SK-N-SH (cell line): ENCODE data around the gene RGS14. TPM values are rescaled to one million over a fixed set of nuclear protein-coding genes. Genes with fewer than 3 reads are reported as not detected.

Experiments
- CTCF ChIA-PET: fragments of 300-600, 350-600 bp; formaldehyde crosslinking; extraction: SDS; loops from one replicate; lab custom pipeline; 2021; lab: Yijun Ruan, JAX
- POLR2A ChIA-PET: fragments of 350-600 bp; sonication (Branson Sonifier 250); formaldehyde crosslinking; extraction: SDS; loops from one replicate; lab custom pipeline; 2020; ENCODE audit warnings: antibody characterized with exemption, inconsistent platforms; lab: Yijun Ruan, JAX
- DNase-seq: peaks from one replicate; pipeline ENCODE4 v3.0.0; 2012
- H2AFZ ChIP-seq: fragments of 200-600 bp; sonication (generic); 2 replicates; pipeline ENCODE4 v1.8.1; 2016; ENCODE audit warnings: antibody characterized with exemption, mild to moderate bottlenecking, low read depth
- H3F3A ChIP-seq: fragments of 200-600 bp; sonication (generic); replicated peaks from 2 replicates; pipeline ENCODE3; 2016; ENCODE audit warnings: antibody characterized with exemption, mild to moderate bottlenecking; ENCODE audit not compliant: insufficient read depth
- H3K27ac ChIP-seq, 2 experiments: fragments of 200-500 bp in 1 of 2; fragments of 200-600 bp in 1 of 2; sonication (Bioruptor generic) in 1 of 2; sonication (generic), shearing (Covaris generic) in 1 of 2; 2 replicates each; pipeline versions ENCODE4 v1.5.1 to v1.6.1; 2014 to 2016; ENCODE audit warnings: low read depth in 2 of 2, inconsistent platforms in 1 of 2, low read length in 1 of 2, mild to moderate bottlenecking in 1 of 2, mixed read lengths in 1 of 2
- H3K27me3 ChIP-seq: fragments of 200-600 bp; sonication (generic), shearing (Covaris generic); 2 replicates; pipeline ENCODE4 v1.6.1; 2016; ENCODE audit warnings: mixed run types; ENCODE audit not compliant: insufficient read depth
- H3K36me3 ChIP-seq, 2 experiments: fragments of 200-500 bp in 1 of 2; fragments of 200-600 bp in 1 of 2; sonication (Bioruptor generic) in 1 of 2; sonication (generic) in 1 of 2; replicated peaks in 1 of 2; 2 replicates each; pipeline versions ENCODE3 to v1.5.1; 2014 to 2016; ENCODE audit warnings: low read length in 1 of 2, mild to moderate bottlenecking in 1 of 2; ENCODE audit not compliant: insufficient read depth in 2 of 2, control insufficient read depth in 1 of 2
- H3K4me1 ChIP-seq, 2 experiments: fragments of 200-500 bp in 1 of 2; fragments of 200-600 bp in 1 of 2; sonication (Bioruptor generic) in 1 of 2; sonication (generic), shearing (Covaris generic) in 1 of 2; 2 replicates each; pipeline versions ENCODE4 v1.5.1 to v1.6.1; 2014 to 2016; ENCODE audit warnings: low read depth in 1 of 2, low read length in 1 of 2, mixed run types in 1 of 2; ENCODE audit not compliant: insufficient read depth in 2 of 2, control insufficient read depth in 1 of 2
- H3K4me2 ChIP-seq: fragments of 200-600 bp; sonication (generic), shearing (Covaris generic); 2 replicates; pipeline ENCODE4 v1.6.1; 2017; ENCODE audit warnings: mixed run types
- H3K4me3 ChIP-seq, 2 experiments: fragments of 200-500 bp in 1 of 2; fragments of 200-600 bp in 1 of 2; sonication (Bioruptor generic) in 1 of 2; sonication (generic), shearing (Covaris generic) in 1 of 2; 2 replicates each; pipeline versions ENCODE4 v1.5.1 to v1.8.1; 2014 to 2016; ENCODE audit warnings: low read depth in 2 of 2, inconsistent platforms in 1 of 2, low read length in 1 of 2, mild to moderate bottlenecking in 1 of 2, mixed read lengths in 1 of 2, moderate library complexity in 1 of 2
- H3K79me2 ChIP-seq: fragments of 200-600 bp; sonication (generic); 2 replicates; pipeline ENCODE4 v1.8.1; 2017; ENCODE audit warnings: mild to moderate bottlenecking; ENCODE audit not compliant: insufficient read depth
- H3K9ac ChIP-seq: fragments of 200-600 bp; sonication (generic); 2 replicates; pipeline ENCODE4 v1.6.1; 2017; ENCODE audit warnings: mixed run types
- H3K9me2 ChIP-seq: fragments of 200-600 bp; sonication (generic); 2 replicates; pipeline ENCODE4 v1.6.1; 2017; ENCODE audit warnings: mixed run types
- H3K9me3 ChIP-seq: fragments of 200-600 bp; sonication (generic); 2 replicates; pipeline ENCODE4 v1.6.1; 2017; ENCODE audit warnings: mixed run types, mild to moderate bottlenecking, moderate library complexity
- H4K20me1 ChIP-seq: fragments of 200-600 bp; sonication (generic); 2 replicates; pipeline ENCODE4 v1.6.1; 2017; ENCODE audit warnings: mild to moderate bottlenecking, mixed run types; ENCODE audit not compliant: insufficient read depth
- CHD2 ChIP-seq: fragments of 150-350 bp; IDR thresholded peaks from 2 replicates; pipeline ENCODE4 v1.6.1; 2018; ENCODE audit warnings: low read length; ENCODE audit not compliant: partially characterized antibody
- ELF1 ChIP-seq: IDR thresholded peaks from 2 replicates; pipeline ENCODE4 v1.4.0; 2012
- EZH2phosphoT487 ChIP-seq: fragments of 200-600 bp; sonication (generic); IDR thresholded peaks from 2 replicates; pipeline ENCODE4 v1.6.1; 2017; ENCODE audit warnings: low read depth, mixed run types, mild to moderate bottlenecking, antibody characterized with exemption, moderate library complexity, borderline replicate concordance
- FOXJ3 ChIP-seq: sonication (generic); formaldehyde crosslinking; IDR thresholded peaks from 2 replicates; pipeline ENCODE4 v1.5.1; 2020; ENCODE audit warnings: mild to moderate bottlenecking, missing genetic modification reagents
- GABPA ChIP-seq: IDR thresholded peaks from 2 replicates; pipeline ENCODE4 v1.4.0; 2012; ENCODE audit warnings: low read depth, mild to moderate bottlenecking
- GATA2 ChIP-seq: sonication (generic); formaldehyde crosslinking; IDR thresholded peaks from 2 replicates; pipeline ENCODE4 v1.5.0; 2020; ENCODE audit warnings: mild to moderate bottlenecking, missing genetic modification reagents
- IRF3 ChIP-seq: fragments of 150-350 bp; IDR thresholded peaks from 2 replicates; pipeline ENCODE4 v1.6.1; 2016; ENCODE audit warnings: mild to moderate bottlenecking, low read depth, low read length
- JUND ChIP-seq: IDR thresholded peaks from 2 replicates; pipeline ENCODE4 v1.4.0; 2012
- MAX ChIP-seq: IDR thresholded peaks from 2 replicates; pipeline ENCODE4 v1.4.0; 2012; ENCODE audit warnings: low read depth
- MEF2A ChIP-seq: IDR thresholded peaks from 2 replicates; pipeline ENCODE4 v1.4.0; 2012; ENCODE audit warnings: low read depth, borderline replicate concordance
- MXI1 ChIP-seq: IDR thresholded peaks from 2 replicates; pipeline ENCODE4 v1.6.1; 2012; ENCODE audit warnings: mild to moderate bottlenecking, low read depth, low read length, improper control_type of control experiment
- NFIC ChIP-seq: IDR thresholded peaks from 2 replicates; pipeline ENCODE4 v1.4.0; 2012; ENCODE audit warnings: borderline replicate concordance
- PBX3 ChIP-seq: IDR thresholded peaks from 2 replicates; pipeline ENCODE4; 2012
- RAD21 ChIP-seq: IDR thresholded peaks from 2 replicates; pipeline ENCODE4 v1.6.1; 2012; ENCODE audit warnings: mild to moderate bottlenecking, low read length
- RCOR1 ChIP-seq: fragments of 150-350 bp; IDR thresholded peaks from 2 replicates; pipeline ENCODE4 v1.6.1; 2017; ENCODE audit warnings: antibody characterized with exemption, low read length
- REST ChIP-seq: IDR thresholded peaks from 2 replicates; pipeline ENCODE4 v1.6.1; 2012; ENCODE audit warnings: mild to moderate bottlenecking, low read depth, low read length, moderate library complexity
- RFX5 ChIP-seq: IDR thresholded peaks from 2 replicates; pipeline ENCODE4 v1.6.1; 2012; ENCODE audit warnings: mild to moderate bottlenecking, improper control_type of control experiment, low read length
- RXRA ChIP-seq: IDR thresholded peaks from 2 replicates; pipeline ENCODE4 v1.4.0; 2012; ENCODE audit warnings: low read depth, mild to moderate bottlenecking, borderline replicate concordance
- SMC3 ChIP-seq: IDR thresholded peaks from 2 replicates; pipeline ENCODE4 v1.6.1; 2012; ENCODE audit warnings: low read depth, low read length, improper control_type of control experiment
- TAF1 ChIP-seq: IDR thresholded peaks from 2 replicates; pipeline ENCODE4 v1.6.1; 2012; ENCODE audit warnings: low read depth, mild to moderate bottlenecking, low read length, moderate library complexity, borderline replicate concordance
- TCF12 ChIP-seq: IDR thresholded peaks from 2 replicates; pipeline ENCODE4 v1.4.0; 2012
- USF2 ChIP-seq: fragments of 150-350 bp; IDR thresholded peaks from 2 replicates; pipeline ENCODE4 v1.6.1; 2017; ENCODE audit warnings: antibody characterized with exemption, low read length, low read depth, borderline replicate concordance
- YY1 ChIP-seq: IDR thresholded peaks from 2 replicates; pipeline ENCODE4 v1.4.0; 2012; ENCODE audit warnings: low read depth, mild to moderate bottlenecking
- WGBS: methylation state at CpG from one replicate; pipeline ENCODE4 v1.1.6; 2017; ENCODE audit warnings: low lambda C conversion rate; 5-methylcytosine and 5-hydroxymethylcytosine counted together
- polyA plus RNA-seq, 3 experiments: library from polyadenylated mRNA; depleted of rRNA; stranded (reverse); fragments of >200 nt; gene quantifications; 2 replicates each; pipeline ENCODE4 v1.2.3, GENCODE V29; 2012
- TF ChIP-seq, protein P1 (sequence below): IDR thresholded peaks from 2 replicates; pipeline ENCODE4 v1.4.0; 2012; ENCODE audit warnings: low read depth, borderline replicate concordance

RGS14 gene
- polyA plus RNA-seq, 1 of the 3 experiments (the other 2 are of a cell fraction): 26.5 TPM

GRCh38 chr5:177370488-177371119 lies 12.9 kb downstream of the RGS14 start:
- Histone ChIP-seq H3K79me2 (no peaks in the 10 kb centered on the region), H3F3A (peaks cover 13% of the 10 kb centered on the region), H3K4me1 (peaks cover 6 to 37% of the 10 kb centered on the region in 2 experiments; a peak in 3 of 4 replicates), H3K9ac (no peak overlapping the region; the same call in 1 of the 2 replicates), H3K4me2 (no peak overlapping the region), H3K36me3 (no peaks in the 10 kb centered on the region), H4K20me1 (no peaks in the 10 kb centered on the region), H3K27me3 (no peaks in the 10 kb centered on the region), H3K4me3 (peak overlapping the region; percentile 55 to 56; a peak in 3 of 4 replicates), H3K9me2 (no peaks in the 10 kb centered on the region), H3K9me3 (no peaks in the 10 kb centered on the region), H2AFZ (no peak overlapping the region), H3K27ac (no peak overlapping the region)
- ChIA-PET CTCF (interaction anchor here (0.6 to 5.9 kb wide), 18 partner anchors 10 to 283 kb away, joined by 3 to 58 read pairs (median 5); partner anchors contain the start of genes FGFR4, GRK6, LMAN2 and SLC34A1), POLR2A (interaction anchor here (0.8 to 1.1 kb wide), 2 partner anchors 12 to 34 kb away, joined by 3 read pairs; no protein-coding TSS in a partner anchor)
- 28% methylated on average over 10 of the region's 42 CpGs for WGBS
- peak; percentile 92 for DNase-seq
- no peak for TF ChIP-seq RCOR1
- no peak for TF ChIP-seq IRF3
- TF ChIP-seq MXI1: 0 out of 2 replicates have a peak, but pooled peaks have one; percentile 38
- TF ChIP-seq EZH2phosphoT487: no peak
- no peak for TF ChIP-seq SMC3
- peak; percentile 37; the same call in 1 of the 2 replicates for TF ChIP-seq RAD21
- TF ChIP-seq ELF1: no peak
- TF ChIP-seq GABPA: no peak
- no peak for TF ChIP-seq YY1
- TF ChIP-seq JUND: no peak
- peak; percentile 12 for TF ChIP-seq CHD2
- no peak for TF ChIP-seq GATA2 (CRISPR knock-in tag)
- TF ChIP-seq, protein P1, sequence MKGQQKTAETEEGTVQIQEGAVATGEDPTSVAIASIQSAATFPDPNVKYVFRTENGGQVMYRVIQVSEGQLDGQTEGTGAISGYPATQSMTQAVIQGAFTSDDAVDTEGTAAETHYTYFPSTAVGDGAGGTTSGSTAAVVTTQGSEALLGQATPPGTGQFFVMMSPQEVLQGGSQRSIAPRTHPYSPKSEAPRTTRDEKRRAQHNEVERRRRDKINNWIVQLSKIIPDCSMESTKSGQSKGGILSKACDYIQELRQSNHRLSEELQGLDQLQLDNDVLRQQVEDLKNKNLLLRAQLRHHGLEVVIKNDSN: no peak
- TF ChIP-seq TAF1: no peak
- TF ChIP-seq REST: no peak
- TF ChIP-seq NFIC: no peak; the same call in 1 of the 2 replicates
- TF ChIP-seq USF2: no peak
- no peak for TF ChIP-seq RXRA
- TF ChIP-seq RFX5: no peak
- TF ChIP-seq PBX3: no peak
- TF ChIP-seq MAX: peak; percentile 93
- no peak for TF ChIP-seq TCF12
- TF ChIP-seq MEF2A: no peak
- no peak for TF ChIP-seq FOXJ3 (CRISPR knock-in tag)
